HT-29 (cell line): ENCODE measurements around the gene SBF2. TPM values are rescaled to one million over a fixed set of nuclear protein-coding genes. Genes with fewer than 3 reads are reported as not detected.
"Not testable (repeated sequence)": the region's sequence is repeated elsewhere in the genome, so short reads cannot be mapped to it uniquely, and the experiment has no call there.

Source experiments
- DNase-seq: peaks from one replicate; pipeline ENCODE4 v3.0.0-alpha.2; 2015; ENCODE audit warnings: low spot score
- total RNA-seq: library from RNA; depleted of rRNA; stranded (reverse); fragments of >200 nt; shearing (Covaris generic); gene quantifications from 2 replicates; pipeline ENCODE4 v1.2.3, GENCODE V29; 2014

SBF2 gene
- total RNA-seq, 1 experiment from 2014 or later: 24.4 TPM

DNA sequence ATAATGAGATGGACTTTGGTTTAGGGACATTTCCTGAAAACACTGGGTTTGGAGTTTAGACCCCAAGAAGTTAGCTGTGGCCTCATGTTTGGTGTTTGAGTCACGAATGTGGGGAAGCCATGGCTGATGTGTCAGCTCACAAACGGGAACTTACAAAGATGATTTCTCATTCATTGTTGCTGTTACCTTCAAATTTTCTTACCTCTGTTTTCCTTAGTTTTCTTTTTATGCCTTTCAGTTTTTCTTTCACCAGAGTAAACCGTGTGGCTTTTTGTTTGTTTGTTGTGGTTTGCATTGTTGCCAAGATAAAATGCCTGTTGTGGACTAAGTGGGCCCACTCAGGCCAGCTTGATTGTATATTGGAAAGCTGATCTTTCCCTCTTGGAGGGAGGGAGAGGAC is 541.0 kb downstream of the SBF2 start:
- no peak for DNase-seq

DNA sequence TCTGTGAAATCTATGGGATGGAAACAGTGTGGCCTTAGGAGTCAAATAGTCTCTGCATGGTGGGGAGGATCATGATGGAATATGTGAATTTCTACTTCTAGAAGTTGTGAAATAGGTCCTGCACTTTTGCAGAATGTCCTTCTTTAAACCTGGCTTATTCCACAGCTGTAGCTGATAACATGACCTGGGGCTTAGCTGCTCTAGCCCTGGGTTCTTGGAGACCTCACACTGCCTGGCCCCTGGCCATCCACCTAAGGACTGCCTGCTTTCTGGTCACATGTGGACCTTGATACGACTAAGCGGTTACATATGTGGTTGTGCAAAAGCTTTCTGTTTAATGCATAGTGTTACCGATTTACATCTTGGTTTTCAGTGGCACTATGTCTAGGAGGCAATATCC is 541.9 kb downstream of the SBF2 start:
- no peak for DNase-seq

- no peak for DNase-seq
Measured at GRCh38 chr11:9750551-9750950, 543.5 kb downstream of the SBF2 start.

- DNase-seq: peak; percentile 91
Measured at GRCh38 chr11:9748361-9748970, 545.6 kb downstream of the SBF2 start.

- DNase-seq: no peak
Measured at GRCh38 chr11:9747828-9748227, 546.2 kb downstream of the SBF2 start.

DNA sequence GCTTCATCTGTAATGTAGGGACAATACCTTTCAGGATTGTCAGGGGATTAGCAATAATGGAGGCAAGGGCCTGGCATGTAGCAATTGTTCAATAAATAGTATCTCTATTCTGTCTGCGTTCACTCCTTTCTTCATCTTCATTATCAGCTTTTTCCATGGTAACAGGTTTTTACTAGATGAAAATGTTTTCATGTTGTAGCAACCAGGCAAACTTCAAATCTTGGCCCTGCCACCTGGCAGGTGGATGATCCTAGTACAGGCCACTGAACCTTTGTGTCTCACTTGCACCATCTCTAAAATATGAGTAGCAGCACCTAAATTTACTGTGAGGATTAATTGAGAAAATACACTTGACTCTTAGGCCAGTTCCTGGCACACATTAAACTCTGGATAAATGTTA is 546.8 kb downstream of the SBF2 start:
- no peak for DNase-seq

DNA sequence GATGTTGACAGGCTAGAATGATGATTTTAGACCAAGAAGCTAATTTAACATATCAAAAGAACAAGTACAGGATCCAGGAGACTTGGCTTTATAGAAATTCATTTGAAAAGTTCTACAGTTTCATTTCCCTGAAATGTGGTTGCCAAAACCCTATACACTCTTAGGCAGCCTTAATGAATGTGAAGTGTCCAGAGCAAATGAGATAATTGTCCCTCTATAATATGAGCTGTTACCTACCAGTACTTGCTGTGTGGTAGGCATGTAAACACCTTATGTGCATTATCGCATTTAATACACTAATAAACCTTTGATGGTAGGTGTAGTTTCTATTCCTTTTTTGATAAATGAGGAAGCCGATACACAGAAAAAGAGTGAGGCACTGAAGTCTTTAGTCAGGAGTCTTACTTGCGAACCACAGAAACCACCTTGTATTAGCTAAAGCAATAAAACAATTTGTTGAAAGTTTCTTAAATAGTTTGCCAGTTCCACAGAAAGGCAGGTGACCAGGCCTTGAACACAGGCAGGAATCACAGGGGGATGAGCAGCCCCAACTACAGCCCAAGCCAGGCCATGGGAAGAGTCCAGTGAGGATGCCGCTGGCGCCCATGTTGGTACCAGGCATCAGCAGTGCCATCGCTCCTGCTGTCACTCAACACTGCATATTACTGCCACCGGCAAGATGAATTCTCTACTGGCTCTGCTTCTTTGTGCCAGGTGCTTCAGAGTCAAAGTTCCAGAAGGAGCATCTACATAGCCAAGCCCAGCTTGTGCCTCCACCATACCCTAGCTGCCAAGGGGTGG is 548.4 kb downstream of the SBF2 start:
- DNase-seq: no peak

DNA sequence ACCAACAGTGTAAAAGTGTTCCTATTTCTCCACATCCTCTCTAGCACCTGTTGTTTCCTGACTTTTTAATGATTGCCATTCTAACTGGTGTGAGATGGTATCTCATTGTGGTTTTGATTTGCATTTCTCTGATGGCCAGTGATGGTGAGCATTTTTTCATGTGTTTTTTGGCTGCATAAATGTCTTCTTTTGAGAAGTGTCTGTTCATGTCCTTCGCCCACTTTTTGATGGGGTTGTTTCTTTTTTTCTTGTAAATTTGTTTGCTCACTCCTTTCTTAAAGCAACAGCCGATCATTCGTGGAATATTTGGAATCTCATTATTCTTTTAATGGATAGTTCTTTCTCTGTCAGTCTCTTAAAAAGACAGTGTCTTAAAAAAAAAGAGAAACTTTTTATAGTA is 550.5 kb downstream of the SBF2 start:
- DNase-seq: not testable (repeated sequence)

GRCh38 chr11:9741260-9741659 is 552.8 kb downstream of the SBF2 start:
- DNase-seq: no peak

GRCh38 chr11:9740202-9740883 is 553.7 kb downstream of the SBF2 start:
- DNase-seq: peak; percentile 69

GRCh38 chr11:9739123-9739900 is 554.7 kb downstream of the SBF2 start:
- DNase-seq: no peak

DNA sequence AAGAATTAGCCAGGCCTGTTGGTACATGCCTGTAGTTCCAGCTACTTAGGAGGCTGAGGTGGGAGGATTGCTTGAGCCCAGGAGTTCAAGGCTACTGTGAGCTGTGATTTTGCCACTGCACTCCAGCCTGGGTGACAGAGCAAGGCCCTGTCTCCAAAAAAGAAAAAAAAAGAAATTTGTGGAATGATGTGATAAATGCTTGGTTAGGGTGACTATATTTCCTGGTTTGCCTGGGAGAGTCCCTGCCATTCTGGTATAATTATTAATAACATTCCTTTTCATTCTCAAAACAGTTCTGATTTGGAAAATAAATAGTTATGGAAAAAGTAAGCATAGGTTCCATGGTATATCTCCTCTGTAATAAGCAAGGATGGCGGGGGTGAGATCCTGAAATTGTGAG is 555.3 kb downstream of the SBF2 start:
- DNase-seq: no peak

- DNase-seq: no peak
Measured at GRCh38 chr11:9738116-9738515, 555.9 kb downstream of the SBF2 start.

DNA sequence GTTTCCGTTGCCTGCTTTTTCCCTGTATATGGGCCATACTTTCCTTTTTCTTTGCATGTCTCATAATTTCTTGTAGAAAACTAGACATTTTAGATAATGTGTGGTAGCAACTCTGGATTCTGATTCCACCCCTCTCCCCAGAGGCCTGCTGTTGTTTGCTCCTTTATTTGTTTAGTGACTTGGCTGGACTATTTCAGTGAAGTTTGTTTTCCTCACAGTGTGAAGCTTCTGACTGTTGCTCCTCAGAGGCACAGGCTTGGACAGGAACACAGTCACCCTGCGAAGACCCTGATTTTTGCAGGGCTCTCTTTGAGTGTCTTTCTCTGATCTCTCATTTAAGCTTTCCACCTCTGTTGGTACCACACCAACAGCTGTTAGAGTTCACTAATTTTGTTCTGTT is 557.7 kb downstream of the SBF2 start:
- DNase-seq: no peak

- DNase-seq: no peak
Measured at GRCh38 chr11:9735919-9736318, 558.1 kb downstream of the SBF2 start.

- no peak for DNase-seq
Measured at GRCh38 chr11:9735236-9735635, 558.8 kb downstream of the SBF2 start.

DNA sequence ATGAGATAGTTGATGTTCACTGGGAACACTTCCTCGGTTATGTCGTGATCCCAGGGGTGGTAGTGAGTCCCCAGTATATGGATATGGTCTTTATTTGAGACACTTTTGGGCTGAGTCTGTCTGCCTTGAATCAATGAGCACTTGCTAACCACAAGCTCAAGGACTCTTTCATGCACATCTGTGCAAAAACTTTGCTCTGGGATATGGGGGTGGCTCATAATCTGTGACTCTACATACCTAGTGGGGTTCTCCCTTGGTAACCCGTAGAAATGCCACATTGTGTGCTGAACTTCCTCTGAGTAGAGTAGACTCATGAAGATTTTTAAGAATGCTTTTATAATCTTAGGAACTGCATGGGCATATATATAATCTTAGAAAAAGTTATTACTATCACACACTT is 560.8 kb downstream of the SBF2 start:
- no peak for DNase-seq

- DNase-seq: no peak
Measured at GRCh38 chr11:9732453-9732852, 561.6 kb downstream of the SBF2 start.

GRCh38 chr11:9731256-9731655 is 562.8 kb downstream of the SBF2 start:
- DNase-seq: no peak
